ENCODE results near the gene FKBP6. TPM values are rescaled to one million over a fixed set of nuclear protein-coding genes. Genes with fewer than 3 reads are reported as not detected.

FKBP6 gene
- total and polyA plus RNA-seq, 2 donors (not counting 1 experiment from before 2014, with no cell fraction given): not detected

- no peak overlapping the region for H3K27ac ChIP-seq (ENCODE audit: insufficient read depth, low read length)
- H3K4me2 ChIP-seq (ENCODE audit: extremely low read depth, insufficient read depth, low read length): no peak overlapping the region
- H4K20me1 ChIP-seq (ENCODE audit: control insufficient read depth, extremely low read depth, insufficient read depth, low read length): no peaks in the 10 kb centered on the region
- no peaks in the 10 kb centered on the region for H3K79me2 ChIP-seq (ENCODE audit: control insufficient read depth, insufficient read depth, low read length)
- H3K9me3 ChIP-seq (ENCODE audit: control insufficient read depth, insufficient read depth, low read depth, low read length): no peaks in the 10 kb centered on the region
- TF ChIP-seq CTCF (conservative IDR thresholded peaks at IDR 0.05 in 1 of 2, IDR thresholded peaks at IDR 0.05 in 1 of 2; ENCODE audit: low read depth in 1 of 2, low read length in 2 of 2) (no peak), EZH2 (IDR thresholded peaks at IDR 0.05; ENCODE audit: low read length, missing control alignments) (no peak)
- H3K4me3 ChIP-seq (replicated peaks in 1 of 4; ENCODE audit: control extremely low read depth in 1 of 4, insufficient read depth in 1 of 4, low read depth in 3 of 4, low read length in 4 of 4): no peak overlapping the region
- no peaks in the 10 kb centered on the region for H3K4me1 ChIP-seq (ENCODE audit: control insufficient read depth, extremely low read depth, insufficient read depth, low read length)
- H2AFZ ChIP-seq (ENCODE audit: low read length): no peak overlapping the region
- no peaks in the 10 kb centered on the region for H3K27me3 ChIP-seq (ENCODE audit: control insufficient read depth, insufficient read depth, low read length)
- DNase-seq (ENCODE audit: low read depth in 2 of 2): no peak
- no peaks in the 10 kb centered on the region for H3K36me3 ChIP-seq (ENCODE audit: control insufficient read depth, insufficient read depth, low read length)
- H3K9ac ChIP-seq (ENCODE audit: insufficient read depth, low read length): no peak overlapping the region
Observed at GRCh38 chr7:73351447-73352167, 23.6 kb downstream of the FKBP6 start.

- no peaks in the 10 kb centered on the region for H3K4me1 ChIP-seq (ENCODE audit: control insufficient read depth, extremely low read depth, insufficient read depth, low read length)
- no peaks in the 10 kb centered on the region for H3K79me2 ChIP-seq (ENCODE audit: control insufficient read depth, insufficient read depth, low read length)
- TF ChIP-seq EZH2 (IDR thresholded peaks at IDR 0.05; ENCODE audit: low read length, missing control alignments): no peak
- no peak for TF ChIP-seq CTCF (conservative IDR thresholded peaks at IDR 0.05 in 1 of 2, IDR thresholded peaks at IDR 0.05 in 1 of 2; ENCODE audit: low read depth in 1 of 2, low read length in 2 of 2)
- DNase-seq (ENCODE audit: low read depth in 2 of 2): no peak
- H3K4me2 ChIP-seq (ENCODE audit: extremely low read depth, insufficient read depth, low read length): no peak overlapping the region
- H4K20me1 ChIP-seq (ENCODE audit: control insufficient read depth, extremely low read depth, insufficient read depth, low read length): no peaks in the 10 kb centered on the region
- H3K27ac ChIP-seq (ENCODE audit: insufficient read depth, low read length): no peak overlapping the region
- H3K27me3 ChIP-seq (ENCODE audit: control insufficient read depth, insufficient read depth, low read length): no peaks in the 10 kb centered on the region
- no peak overlapping the region for H3K9ac ChIP-seq (ENCODE audit: insufficient read depth, low read length)
- H2AFZ ChIP-seq (ENCODE audit: low read length): no peak overlapping the region
- H3K4me3 ChIP-seq (replicated peaks in 1 of 4; ENCODE audit: control extremely low read depth in 1 of 4, insufficient read depth in 1 of 4, low read depth in 3 of 4, low read length in 4 of 4): no peak overlapping the region
- H3K36me3 ChIP-seq (ENCODE audit: control insufficient read depth, insufficient read depth, low read length): no peaks in the 10 kb centered on the region
- no peaks in the 10 kb centered on the region for H3K9me3 ChIP-seq (ENCODE audit: control insufficient read depth, insufficient read depth, low read depth, low read length)
Observed at GRCh38 chr7:73352784-73353183, 24.8 kb downstream of the FKBP6 start.

- TF ChIP-seq CTCF (conservative IDR thresholded peaks at IDR 0.05 in 1 of 2, IDR thresholded peaks at IDR 0.05 in 1 of 2; ENCODE audit: low read depth in 1 of 2, low read length in 2 of 2) (no peak), EZH2 (IDR thresholded peaks at IDR 0.05; ENCODE audit: low read length, missing control alignments) (no peak)
- Histone ChIP-seq H3K79me2 (ENCODE audit: control insufficient read depth, insufficient read depth, low read length) (no peaks in the 10 kb centered on the region), H3K9ac (ENCODE audit: insufficient read depth, low read length) (no peak overlapping the region), H3K27me3 (ENCODE audit: control insufficient read depth, insufficient read depth, low read length) (no peaks in the 10 kb centered on the region), H2AFZ (ENCODE audit: low read length) (no peak overlapping the region), H3K27ac (ENCODE audit: insufficient read depth, low read length) (no peak overlapping the region), H3K4me3 (replicated peaks in 1 of 4; ENCODE audit: control extremely low read depth in 1 of 4, insufficient read depth in 1 of 4, low read depth in 3 of 4, low read length in 4 of 4) (no peak overlapping the region), H3K4me2 (ENCODE audit: extremely low read depth, insufficient read depth, low read length) (no peak overlapping the region), H3K4me1 (ENCODE audit: control insufficient read depth, extremely low read depth, insufficient read depth, low read length) (peaks cover 3% of the 10 kb centered on the region), H3K9me3 (ENCODE audit: control insufficient read depth, insufficient read depth, low read depth, low read length) (no peaks in the 10 kb centered on the region), H3K36me3 (ENCODE audit: control insufficient read depth, insufficient read depth, low read length) (no peaks in the 10 kb centered on the region), H4K20me1 (ENCODE audit: control insufficient read depth, extremely low read depth, insufficient read depth, low read length) (no peaks in the 10 kb centered on the region)
- DNase-seq (ENCODE audit: low read depth in 2 of 2): no peak
Observed at GRCh38 chr7:73353243-73353642, 25.3 kb downstream of the FKBP6 start.
